ENCODE results near the gene TEKT2. TPM values are rescaled to one million over a fixed set of nuclear protein-coding genes. Genes with fewer than 3 reads are reported as not detected.

Gene TEKT2
- total and polyA plus RNA-seq, 4 donors: 10.2 to 40.2 (median 16.5) TPM

DNA sequence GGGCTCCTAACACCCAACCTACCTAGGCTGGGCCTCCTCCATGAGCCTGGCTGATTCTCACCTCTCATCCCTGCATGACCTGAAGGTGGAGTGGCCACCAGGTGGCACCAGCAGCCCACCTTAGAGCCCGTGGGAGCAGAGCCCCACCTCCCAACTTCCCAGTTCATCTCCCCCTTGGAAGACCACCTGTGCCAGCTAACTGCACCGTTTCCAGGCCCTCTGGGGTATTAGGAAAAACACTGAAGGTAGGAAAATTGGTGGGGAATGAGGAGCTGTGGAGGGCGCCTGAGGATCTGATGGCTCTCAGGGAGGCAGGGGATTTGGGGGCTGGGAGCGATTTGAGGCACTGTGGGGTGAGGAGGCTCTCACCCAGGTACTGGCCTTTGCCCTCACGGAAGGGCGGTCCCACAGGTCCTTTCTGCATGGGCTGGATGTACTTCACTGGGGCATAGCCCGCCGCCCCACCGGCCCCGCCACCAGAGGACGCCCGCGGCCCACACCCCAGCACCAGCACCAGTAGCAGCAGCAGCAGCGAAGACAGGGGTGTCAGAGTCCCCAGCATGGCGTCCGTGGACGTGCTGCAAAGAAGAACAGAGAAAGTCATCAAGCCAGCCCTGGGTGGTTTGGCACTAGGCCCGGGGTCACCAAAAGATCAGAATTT is 15.9 kb downstream of the TEKT2 start:
- no peak overlapping the region for H3K27ac ChIP-seq (ENCODE audit: low read depth in 1 of 2, low read length in 1 of 2)
- WGBS, 2 donors: 30 to 37% methylated on average over 18 of the region's 18 CpGs
- H3K4me1 ChIP-seq (ENCODE audit: control insufficient read depth in 5 of 5, insufficient read depth in 5 of 5, low read length in 5 of 5): peaks cover 0 to 8% (median 0%) of the 10 kb centered on the region in 5 donors
- H3K9me3 ChIP-seq (ENCODE audit: control insufficient read depth in 4 of 4, insufficient read depth in 3 of 4, low read length in 3 of 4): no peaks in the 10 kb centered on the region
- H3K9ac ChIP-seq (ENCODE audit: insufficient read depth in 1 of 2, low read length in 2 of 2): no peak overlapping the region
- ATAC-seq (ENCODE audit: insufficient read depth, low FRiP score) (peak; percentile 86), DNase-seq (peak; percentile 74 to 82 (median 74))
- no peak overlapping the region for H3K4me3 ChIP-seq
- H3K27me3 ChIP-seq (ENCODE audit: control insufficient read depth in 3 of 3, insufficient read depth in 3 of 3, low read length in 2 of 3): no peaks in the 10 kb centered on the region
- H3K36me3 ChIP-seq (ENCODE audit: control insufficient read depth in 4 of 4, insufficient read depth in 4 of 4, low read length in 4 of 4): peaks cover 0 to 13% (median 2%) of the 10 kb centered on the region in 4 donors
- TF ChIP-seq, protein P1, sequence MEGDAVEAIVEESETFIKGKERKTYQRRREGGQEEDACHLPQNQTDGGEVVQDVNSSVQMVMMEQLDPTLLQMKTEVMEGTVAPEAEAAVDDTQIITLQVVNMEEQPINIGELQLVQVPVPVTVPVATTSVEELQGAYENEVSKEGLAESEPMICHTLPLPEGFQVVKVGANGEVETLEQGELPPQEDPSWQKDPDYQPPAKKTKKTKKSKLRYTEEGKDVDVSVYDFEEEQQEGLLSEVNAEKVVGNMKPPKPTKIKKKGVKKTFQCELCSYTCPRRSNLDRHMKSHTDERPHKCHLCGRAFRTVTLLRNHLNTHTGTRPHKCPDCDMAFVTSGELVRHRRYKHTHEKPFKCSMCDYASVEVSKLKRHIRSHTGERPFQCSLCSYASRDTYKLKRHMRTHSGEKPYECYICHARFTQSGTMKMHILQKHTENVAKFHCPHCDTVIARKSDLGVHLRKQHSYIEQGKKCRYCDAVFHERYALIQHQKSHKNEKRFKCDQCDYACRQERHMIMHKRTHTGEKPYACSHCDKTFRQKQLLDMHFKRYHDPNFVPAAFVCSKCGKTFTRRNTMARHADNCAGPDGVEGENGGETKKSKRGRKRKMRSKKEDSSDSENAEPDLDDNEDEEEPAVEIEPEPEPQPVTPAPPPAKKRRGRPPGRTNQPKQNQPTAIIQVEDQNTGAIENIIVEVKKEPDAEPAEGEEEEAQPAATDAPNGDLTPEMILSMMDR (IDR thresholded peaks at IDR 0.05; ENCODE audit: control extremely low read depth, extremely low read depth): peak; percentile 82

DNA sequence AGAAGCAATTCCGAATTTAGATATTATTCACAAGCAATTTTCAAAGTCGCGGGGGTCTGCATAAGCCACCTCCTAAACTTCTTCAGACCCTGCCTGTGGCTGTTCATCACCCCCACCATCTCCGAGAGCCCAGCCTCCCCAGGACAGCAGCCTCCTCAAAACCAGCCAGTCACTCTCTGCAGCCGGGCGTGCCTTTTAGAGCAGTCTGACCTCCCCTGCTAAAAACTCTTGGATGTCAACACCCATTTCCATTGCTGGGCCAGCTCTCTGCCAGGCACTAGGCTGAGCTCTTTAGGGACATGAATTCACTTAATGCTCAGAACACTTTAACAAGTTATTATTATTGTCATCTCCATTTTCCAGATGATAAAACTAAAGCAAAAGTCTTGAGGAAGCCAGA is 16.5 kb downstream of the TEKT2 start:
- Histone ChIP-seq H3K27me3 (ENCODE audit: control insufficient read depth in 3 of 3, insufficient read depth in 3 of 3, low read length in 2 of 3) (no peaks in the 10 kb centered on the region), H3K9me3 (ENCODE audit: control insufficient read depth in 4 of 4, insufficient read depth in 3 of 4, low read length in 3 of 4) (no peaks in the 10 kb centered on the region), H3K4me1 (ENCODE audit: control insufficient read depth in 5 of 5, insufficient read depth in 5 of 5, low read length in 5 of 5) (peaks cover 0 to 8% (median 0%) of the 10 kb centered on the region in 5 donors), H3K36me3 (ENCODE audit: control insufficient read depth in 4 of 4, insufficient read depth in 4 of 4, low read length in 4 of 4) (peaks cover 0 to 11% (median 2%) of the 10 kb centered on the region in 4 donors), H3K4me3 (no peak overlapping the region), H3K27ac (ENCODE audit: low read depth in 1 of 2, low read length in 1 of 2) (no peak overlapping the region), H3K9ac (ENCODE audit: insufficient read depth in 1 of 2, low read length in 2 of 2) (no peak overlapping the region)
- 69 to 81% methylated on average over 6 of the region's 6 CpGs for WGBS, 2 donors
- DNase-seq (no peak), ATAC-seq (ENCODE audit: insufficient read depth, low FRiP score) (no peak)
- TF ChIP-seq, protein P1 (IDR thresholded peaks at IDR 0.05; ENCODE audit: control extremely low read depth, extremely low read depth): no peak

DNA sequence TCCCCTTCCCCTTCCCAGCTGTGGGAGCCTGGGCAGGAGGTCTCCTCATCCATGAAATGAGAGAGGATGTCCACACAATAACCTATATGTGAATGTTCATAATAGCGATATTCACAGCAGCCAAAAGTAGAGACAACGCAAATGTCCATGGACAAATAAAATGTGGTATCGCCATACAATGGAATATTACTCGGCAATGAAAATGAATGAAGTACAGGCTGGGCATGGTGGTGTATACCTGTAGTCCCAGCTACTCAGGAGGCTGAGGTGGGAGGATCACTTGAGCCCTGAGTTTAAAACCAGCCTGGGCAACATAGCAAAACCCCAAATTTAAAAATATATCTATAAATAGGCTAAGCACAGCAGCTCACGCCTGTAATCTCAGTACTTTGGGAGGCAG is 17.7 kb downstream of the TEKT2 start:
- Histone ChIP-seq H3K27ac (ENCODE audit: low read depth in 1 of 2, low read length in 1 of 2) (no peak overlapping the region), H3K9me3 (ENCODE audit: control insufficient read depth in 4 of 4, insufficient read depth in 3 of 4, low read length in 3 of 4) (no peaks in the 10 kb centered on the region), H3K9ac (ENCODE audit: insufficient read depth in 1 of 2, low read length in 2 of 2) (no peak overlapping the region), H3K4me3 (no peak overlapping the region), H3K36me3 (ENCODE audit: control insufficient read depth in 4 of 4, insufficient read depth in 4 of 4, low read length in 4 of 4) (peaks cover 0 to 2% (median 0%) of the 10 kb centered on the region in 4 donors), H3K4me1 (ENCODE audit: control insufficient read depth in 5 of 5, insufficient read depth in 5 of 5, low read length in 5 of 5) (no peaks in the 10 kb centered on the region), H3K27me3 (ENCODE audit: control insufficient read depth in 3 of 3, insufficient read depth in 3 of 3, low read length in 2 of 3) (no peaks in the 10 kb centered on the region)
- no peak for DNase-seq
- no peak for ATAC-seq (ENCODE audit: insufficient read depth, low FRiP score)
- 97 to 98% methylated on average over 5 of the region's 5 CpGs for WGBS, 2 donors
- TF ChIP-seq, protein P1 (IDR thresholded peaks at IDR 0.05; ENCODE audit: control extremely low read depth, extremely low read depth): no peak

DNA sequence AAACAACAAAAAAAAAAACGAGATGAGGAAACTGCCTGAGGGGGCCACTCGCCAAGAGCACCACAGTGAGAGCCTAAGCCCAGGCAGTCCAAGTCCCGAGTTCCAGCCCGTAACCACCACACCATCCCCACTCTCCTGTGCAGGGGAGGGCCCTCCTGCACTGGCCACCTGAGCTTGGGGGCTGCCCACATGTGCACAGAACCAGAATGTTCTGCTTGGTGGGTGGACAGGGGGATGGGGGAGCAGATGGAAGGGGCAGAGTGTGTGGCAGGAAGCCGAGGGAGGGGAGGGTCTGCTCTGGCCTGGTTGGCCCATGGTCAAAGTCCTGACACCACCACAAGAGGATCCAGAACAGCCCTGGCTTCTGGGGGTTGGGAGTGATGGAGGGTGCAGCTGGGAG is 22.4 kb downstream of the TEKT2 start:
- no peak overlapping the region for H3K27ac ChIP-seq (ENCODE audit: low read depth in 1 of 2, low read length in 1 of 2)
- TF ChIP-seq, protein P1 (IDR thresholded peaks at IDR 0.05; ENCODE audit: control extremely low read depth, extremely low read depth): no peak
- H3K9ac ChIP-seq (ENCODE audit: insufficient read depth in 1 of 2, low read length in 2 of 2): no peak overlapping the region
- no peak overlapping the region for H3K4me3 ChIP-seq
- no peaks in the 10 kb centered on the region for H3K4me1 ChIP-seq (ENCODE audit: control insufficient read depth in 5 of 5, insufficient read depth in 5 of 5, low read length in 5 of 5)
- no peaks in the 10 kb centered on the region for H3K27me3 ChIP-seq (ENCODE audit: control insufficient read depth in 3 of 3, insufficient read depth in 3 of 3, low read length in 2 of 3)
- DNase-seq: no peak
- no peak for ATAC-seq (ENCODE audit: insufficient read depth, low FRiP score)
- H3K9me3 ChIP-seq (ENCODE audit: control insufficient read depth in 4 of 4, insufficient read depth in 3 of 4, low read length in 3 of 4): no peaks in the 10 kb centered on the region
- 48 to 49% methylated on average over 5 of the region's 5 CpGs for WGBS, 2 donors
- no peaks in the 10 kb centered on the region for H3K36me3 ChIP-seq (ENCODE audit: control insufficient read depth in 4 of 4, insufficient read depth in 4 of 4, low read length in 4 of 4)
